ENCODE results near the gene MALRD1. TPM values are rescaled to one million over a fixed set of nuclear protein-coding genes. Genes with fewer than 3 reads are reported as not detected.

The MALRD1 gene
- total RNA-seq, 2 donors from 2014 or later: 0.26 to 1.3 TPM

DNA sequence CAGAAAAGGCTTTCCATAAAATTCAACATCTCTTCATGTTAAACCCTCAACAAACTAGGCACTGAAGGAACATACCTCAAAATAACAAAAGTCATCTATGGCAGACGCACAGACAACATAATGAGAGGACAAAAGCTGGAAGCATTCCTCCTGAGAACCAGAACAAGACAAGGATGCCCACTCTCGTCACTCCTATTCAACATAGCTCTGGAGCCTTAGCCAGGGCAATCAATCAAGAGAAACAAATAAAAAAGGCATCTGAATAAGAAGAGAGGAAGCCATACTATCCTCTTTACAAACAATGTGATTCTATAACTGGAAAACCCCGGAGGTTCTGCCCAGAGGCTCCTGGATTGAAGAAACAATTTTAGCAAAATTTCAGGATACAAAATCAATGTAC is 251.0 kb downstream of the MALRD1 start:
- 12 to 36% methylated on average over 3 of the region's 3 CpGs for WGBS, 2 donors
- Histone ChIP-seq H3K27me3 (no peaks in the 10 kb centered on the region), H3K4me3 (no peak overlapping the region), H3K9me3 (no peaks in the 10 kb centered on the region), H3K4me1 (no peaks in the 10 kb centered on the region), H3K27ac (no peak overlapping the region), H3K36me3 (replicated peaks in 1 of 2; ENCODE audit: insufficient read depth in 1 of 2, low read depth in 2 of 2) (no peaks in the 10 kb centered on the region)
- DNase-seq (no peak), ATAC-seq (no peak)
- TF ChIP-seq POLR2A (IDR thresholded peaks at IDR 0.05): no peak
- TF ChIP-seq, protein P1, sequence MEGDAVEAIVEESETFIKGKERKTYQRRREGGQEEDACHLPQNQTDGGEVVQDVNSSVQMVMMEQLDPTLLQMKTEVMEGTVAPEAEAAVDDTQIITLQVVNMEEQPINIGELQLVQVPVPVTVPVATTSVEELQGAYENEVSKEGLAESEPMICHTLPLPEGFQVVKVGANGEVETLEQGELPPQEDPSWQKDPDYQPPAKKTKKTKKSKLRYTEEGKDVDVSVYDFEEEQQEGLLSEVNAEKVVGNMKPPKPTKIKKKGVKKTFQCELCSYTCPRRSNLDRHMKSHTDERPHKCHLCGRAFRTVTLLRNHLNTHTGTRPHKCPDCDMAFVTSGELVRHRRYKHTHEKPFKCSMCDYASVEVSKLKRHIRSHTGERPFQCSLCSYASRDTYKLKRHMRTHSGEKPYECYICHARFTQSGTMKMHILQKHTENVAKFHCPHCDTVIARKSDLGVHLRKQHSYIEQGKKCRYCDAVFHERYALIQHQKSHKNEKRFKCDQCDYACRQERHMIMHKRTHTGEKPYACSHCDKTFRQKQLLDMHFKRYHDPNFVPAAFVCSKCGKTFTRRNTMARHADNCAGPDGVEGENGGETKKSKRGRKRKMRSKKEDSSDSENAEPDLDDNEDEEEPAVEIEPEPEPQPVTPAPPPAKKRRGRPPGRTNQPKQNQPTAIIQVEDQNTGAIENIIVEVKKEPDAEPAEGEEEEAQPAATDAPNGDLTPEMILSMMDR (IDR thresholded peaks at IDR 0.05): no peak
- intact Hi-C loops (cut with DNase I): no loop called here

DNA sequence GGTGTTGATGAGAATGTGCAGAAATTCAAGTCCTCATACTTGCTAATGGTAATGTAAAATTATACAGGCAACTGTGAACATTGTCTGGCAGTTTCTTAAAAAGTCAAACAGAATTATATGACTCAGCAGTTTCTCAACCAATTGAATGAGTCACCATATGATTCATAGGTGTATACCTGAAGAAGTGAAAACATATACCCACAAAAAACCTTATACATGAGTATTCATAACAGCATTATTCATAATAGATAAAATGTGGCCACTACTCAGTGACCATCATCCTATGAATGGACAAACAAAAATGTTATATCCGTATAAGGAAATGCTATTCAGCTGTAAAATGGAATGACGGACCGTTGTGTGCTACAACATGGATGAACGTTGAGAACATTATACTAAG is 253.5 kb downstream of the MALRD1 start:
- Histone ChIP-seq H3K9me3 (no peaks in the 10 kb centered on the region), H3K4me1 (no peaks in the 10 kb centered on the region), H3K36me3 (replicated peaks in 1 of 2; ENCODE audit: insufficient read depth in 1 of 2, low read depth in 2 of 2) (no peaks in the 10 kb centered on the region), H3K27ac (no peak overlapping the region), H3K27me3 (no peaks in the 10 kb centered on the region), H3K4me3 (no peak overlapping the region)
- WGBS, 2 donors: 69 to 78% methylated on average over 4 of the region's 4 CpGs
- ATAC-seq: no peak
- no peak for TF ChIP-seq POLR2A (IDR thresholded peaks at IDR 0.05)
- TF ChIP-seq, protein P1 (IDR thresholded peaks at IDR 0.05): no peak
- intact Hi-C loops (cut with DNase I): no loop called here
- no peak for DNase-seq

DNA sequence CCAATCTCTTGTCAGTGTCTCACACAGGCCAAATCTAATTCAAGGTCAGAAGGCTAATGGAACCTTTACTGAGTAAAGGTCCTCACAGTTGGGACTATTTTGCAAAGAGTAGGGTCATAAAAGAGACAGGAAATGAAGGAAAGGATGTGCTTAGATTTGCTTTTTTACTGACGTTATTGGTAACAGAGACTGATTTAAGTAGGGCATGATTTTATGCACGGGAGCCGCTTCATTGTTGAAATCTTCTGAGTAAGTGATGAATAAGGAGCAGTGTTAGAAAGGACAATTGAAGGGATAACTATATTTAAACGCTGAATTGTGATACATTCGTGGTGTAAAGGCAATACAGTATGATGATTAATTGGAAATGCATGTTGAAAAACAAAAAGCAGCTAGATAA is 261.5 kb downstream of the MALRD1 start:
- no peak for ATAC-seq
- WGBS, 2 donors: 39 to 49% methylated on average over 5 of the region's 5 CpGs
- TF ChIP-seq, protein P1 (IDR thresholded peaks at IDR 0.05): no peak
- TF ChIP-seq POLR2A (IDR thresholded peaks at IDR 0.05): no peak
- H3K27me3 ChIP-seq: no peaks in the 10 kb centered on the region
- intact Hi-C loops (cut with DNase I): no loop called here
- no peak overlapping the region for H3K4me3 ChIP-seq
- H3K9me3 ChIP-seq: no peaks in the 10 kb centered on the region
- H3K27ac ChIP-seq: no peak overlapping the region
- no peak for DNase-seq
- H3K36me3 ChIP-seq (replicated peaks in 1 of 2; ENCODE audit: insufficient read depth in 1 of 2, low read depth in 2 of 2): no peaks in the 10 kb centered on the region
- no peaks in the 10 kb centered on the region for H3K4me1 ChIP-seq

DNA sequence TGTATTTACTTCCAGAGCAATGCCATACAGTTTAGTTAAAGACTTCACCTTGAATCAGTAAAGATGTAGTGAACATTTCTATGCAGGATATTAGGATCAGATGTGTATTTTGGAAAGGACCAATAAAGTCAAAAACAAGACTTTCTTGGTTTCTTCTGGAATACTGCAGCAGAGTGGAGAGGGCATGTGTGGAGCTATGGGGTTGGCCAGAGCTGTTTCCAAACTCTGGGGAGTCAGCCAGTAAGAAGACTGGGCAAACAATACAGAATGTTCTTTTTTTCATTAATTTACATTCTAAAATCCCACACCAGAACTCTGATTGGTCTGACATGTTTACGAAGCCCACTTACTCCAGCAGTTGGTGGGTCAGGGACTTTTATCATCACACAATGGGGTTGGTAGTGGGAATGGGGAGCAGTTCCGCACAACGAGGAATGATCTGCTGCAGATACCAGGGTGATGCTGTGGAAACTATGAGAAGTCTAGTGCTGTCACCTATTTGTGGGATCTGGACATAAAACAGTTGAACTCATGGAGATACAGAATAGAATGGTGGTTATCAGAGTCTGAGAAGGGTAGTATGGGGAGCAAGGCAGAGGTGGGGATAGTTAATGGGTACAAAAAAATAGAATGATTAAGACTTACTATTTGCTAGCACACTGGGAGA is 267.7 kb downstream of the MALRD1 start:
- Histone ChIP-seq H3K4me3 (no peak overlapping the region), H3K36me3 (replicated peaks in 1 of 2; ENCODE audit: insufficient read depth in 1 of 2, low read depth in 2 of 2) (no peaks in the 10 kb centered on the region), H3K27me3 (no peaks in the 10 kb centered on the region), H3K27ac (no peak overlapping the region), H3K4me1 (no peaks in the 10 kb centered on the region), H3K9me3 (no peaks in the 10 kb centered on the region)
- WGBS, 2 donors: 74 to 85% methylated on average over 3 of the region's 3 CpGs
- DNase-seq: no peak
- TF ChIP-seq, protein P1 (IDR thresholded peaks at IDR 0.05): no peak
- TF ChIP-seq POLR2A (IDR thresholded peaks at IDR 0.05): no peak
- no peak for ATAC-seq
- intact Hi-C loops (cut with DNase I): no loop called here

DNA sequence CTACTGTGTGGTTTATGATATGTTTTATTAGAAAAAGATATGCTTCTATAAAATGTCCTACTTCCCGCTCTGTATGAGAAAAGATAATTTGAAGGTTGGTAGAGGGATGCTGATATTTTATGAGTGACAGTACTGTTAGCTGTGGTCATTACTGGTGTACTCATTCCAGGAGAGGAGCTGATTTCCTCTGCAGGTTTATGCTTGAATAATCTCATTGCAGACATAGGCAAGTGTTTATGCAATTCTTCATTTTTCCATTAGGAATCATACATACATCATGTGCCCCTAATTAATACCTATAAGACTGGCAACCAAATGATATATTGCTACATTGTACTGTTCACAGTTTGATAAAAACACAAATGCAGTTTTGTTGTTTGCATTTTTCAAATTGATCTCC is 269.4 kb downstream of the MALRD1 start:
- TF ChIP-seq, protein P1 (IDR thresholded peaks at IDR 0.05): no peak
- no peak for TF ChIP-seq POLR2A (IDR thresholded peaks at IDR 0.05)
- WGBS, 2 donors: 79 to 82% methylated on average over 1 of the region's 1 CpG

More for the DNA sequence above, 269.4 kb downstream of the MALRD1 start:
- Histone ChIP-seq H3K27ac (no peak overlapping the region), H3K4me3 (no peak overlapping the region), H3K27me3 (no peaks in the 10 kb centered on the region), H3K36me3 (replicated peaks in 1 of 2; ENCODE audit: insufficient read depth in 1 of 2, low read depth in 2 of 2) (no peaks in the 10 kb centered on the region), H3K9me3 (no peaks in the 10 kb centered on the region), H3K4me1 (no peaks in the 10 kb centered on the region)
- DNase-seq (no peak), ATAC-seq (no peak)
- intact Hi-C loops (cut with DNase I): no loop called here

All from body of pancreas (tissue), 4 donors.